ENCODE measurements around the gene MED9.

- TF ChIP-seq CTCF (IDR thresholded peaks at IDR 0.05) (no peak), POLR2A (IDR thresholded peaks at IDR 0.05) (no peak)
These were observed 48.5 kb downstream of the MED9 start for GRCh38 chr17:17525311-17525710.
